GM12872 (cell line): ENCODE measurements around the gene TOP2B.

Experiments used
- TF ChIP-seq, protein P1 (sequence below): IDR thresholded peaks from 3 replicates; pipeline ENCODE4 v1.5.1; 2011; ENCODE audit warnings: low read depth, mild to moderate bottlenecking, low read length, moderate library complexity; ENCODE audit not compliant: insufficient read depth

The TOP2B gene

DNA sequence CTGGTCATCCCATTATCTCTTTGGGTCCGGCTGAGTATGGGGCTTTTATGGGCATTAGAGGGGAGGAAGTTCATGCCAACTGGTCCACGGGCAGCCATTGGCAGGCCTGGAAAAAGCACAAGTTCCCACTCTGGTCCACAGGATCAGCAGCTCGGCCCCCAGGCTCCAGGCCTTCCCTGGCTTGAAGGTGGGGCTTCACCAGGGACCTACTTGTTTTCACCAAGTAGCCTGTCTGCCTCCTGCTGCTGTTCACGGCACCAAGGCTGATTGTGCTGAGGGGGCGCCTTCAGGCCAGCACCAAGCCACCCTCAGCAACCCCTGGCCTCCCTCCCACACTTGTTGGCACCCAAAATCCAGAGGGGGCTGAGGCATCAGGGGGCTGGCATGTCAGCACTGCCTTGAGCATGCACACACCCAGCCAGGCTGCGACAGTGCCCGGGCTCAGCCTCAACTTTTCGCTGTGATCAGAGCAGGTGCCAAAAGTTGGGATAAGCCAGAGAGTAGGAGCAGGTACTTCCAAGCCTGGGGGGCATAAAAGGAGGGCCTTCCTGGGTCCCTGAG, 9.1 kb upstream of the TOP2B start:
- TF ChIP-seq, protein P1, sequence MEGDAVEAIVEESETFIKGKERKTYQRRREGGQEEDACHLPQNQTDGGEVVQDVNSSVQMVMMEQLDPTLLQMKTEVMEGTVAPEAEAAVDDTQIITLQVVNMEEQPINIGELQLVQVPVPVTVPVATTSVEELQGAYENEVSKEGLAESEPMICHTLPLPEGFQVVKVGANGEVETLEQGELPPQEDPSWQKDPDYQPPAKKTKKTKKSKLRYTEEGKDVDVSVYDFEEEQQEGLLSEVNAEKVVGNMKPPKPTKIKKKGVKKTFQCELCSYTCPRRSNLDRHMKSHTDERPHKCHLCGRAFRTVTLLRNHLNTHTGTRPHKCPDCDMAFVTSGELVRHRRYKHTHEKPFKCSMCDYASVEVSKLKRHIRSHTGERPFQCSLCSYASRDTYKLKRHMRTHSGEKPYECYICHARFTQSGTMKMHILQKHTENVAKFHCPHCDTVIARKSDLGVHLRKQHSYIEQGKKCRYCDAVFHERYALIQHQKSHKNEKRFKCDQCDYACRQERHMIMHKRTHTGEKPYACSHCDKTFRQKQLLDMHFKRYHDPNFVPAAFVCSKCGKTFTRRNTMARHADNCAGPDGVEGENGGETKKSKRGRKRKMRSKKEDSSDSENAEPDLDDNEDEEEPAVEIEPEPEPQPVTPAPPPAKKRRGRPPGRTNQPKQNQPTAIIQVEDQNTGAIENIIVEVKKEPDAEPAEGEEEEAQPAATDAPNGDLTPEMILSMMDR = no peak

DNA sequence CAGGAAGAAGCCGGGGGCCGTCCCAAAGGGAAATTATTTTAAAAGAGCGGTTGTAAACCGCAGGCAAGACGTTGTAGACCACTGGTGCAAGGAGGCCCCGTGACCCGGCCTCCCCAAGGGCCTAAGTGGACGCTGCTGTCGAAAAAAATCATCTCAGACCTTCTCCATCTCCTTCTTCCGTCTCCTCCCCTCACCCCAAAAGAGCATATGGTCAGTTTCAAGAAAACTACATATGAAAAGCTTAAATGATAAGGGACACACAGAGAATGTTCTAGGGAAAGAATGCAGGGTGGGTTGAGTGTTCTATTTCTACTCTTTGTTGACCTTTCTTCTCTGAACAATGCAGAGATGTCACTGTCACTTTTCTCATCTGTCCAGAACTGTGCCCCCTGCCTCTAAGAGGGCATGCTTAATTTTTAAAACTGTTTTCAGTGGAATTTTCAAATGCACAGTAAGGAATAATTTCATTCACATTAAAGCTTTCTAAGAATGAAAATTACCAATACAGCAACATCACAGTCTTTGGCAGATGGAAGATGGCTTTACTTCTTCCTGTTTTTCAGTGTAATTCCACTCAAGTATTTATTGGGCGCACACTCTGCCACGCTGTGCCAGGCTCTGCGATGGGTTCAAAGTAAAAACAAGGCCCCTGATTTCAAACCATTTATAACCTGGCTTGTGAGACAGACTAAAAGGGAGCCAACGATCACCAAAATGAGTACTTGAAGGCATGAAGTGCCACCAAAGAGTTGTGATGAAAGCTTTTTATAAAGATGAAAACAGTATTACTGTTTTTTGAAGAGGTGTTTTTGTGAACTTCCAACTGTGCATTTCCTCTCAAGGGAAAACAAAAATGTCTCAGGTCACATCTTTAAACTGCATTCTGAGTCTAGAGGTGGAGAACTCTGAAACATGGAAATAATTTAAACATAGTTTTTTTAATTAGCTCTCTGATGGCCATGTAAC, 891 bp upstream of the TOP2B start:
- TF ChIP-seq, protein P1 = no peak

DNA sequence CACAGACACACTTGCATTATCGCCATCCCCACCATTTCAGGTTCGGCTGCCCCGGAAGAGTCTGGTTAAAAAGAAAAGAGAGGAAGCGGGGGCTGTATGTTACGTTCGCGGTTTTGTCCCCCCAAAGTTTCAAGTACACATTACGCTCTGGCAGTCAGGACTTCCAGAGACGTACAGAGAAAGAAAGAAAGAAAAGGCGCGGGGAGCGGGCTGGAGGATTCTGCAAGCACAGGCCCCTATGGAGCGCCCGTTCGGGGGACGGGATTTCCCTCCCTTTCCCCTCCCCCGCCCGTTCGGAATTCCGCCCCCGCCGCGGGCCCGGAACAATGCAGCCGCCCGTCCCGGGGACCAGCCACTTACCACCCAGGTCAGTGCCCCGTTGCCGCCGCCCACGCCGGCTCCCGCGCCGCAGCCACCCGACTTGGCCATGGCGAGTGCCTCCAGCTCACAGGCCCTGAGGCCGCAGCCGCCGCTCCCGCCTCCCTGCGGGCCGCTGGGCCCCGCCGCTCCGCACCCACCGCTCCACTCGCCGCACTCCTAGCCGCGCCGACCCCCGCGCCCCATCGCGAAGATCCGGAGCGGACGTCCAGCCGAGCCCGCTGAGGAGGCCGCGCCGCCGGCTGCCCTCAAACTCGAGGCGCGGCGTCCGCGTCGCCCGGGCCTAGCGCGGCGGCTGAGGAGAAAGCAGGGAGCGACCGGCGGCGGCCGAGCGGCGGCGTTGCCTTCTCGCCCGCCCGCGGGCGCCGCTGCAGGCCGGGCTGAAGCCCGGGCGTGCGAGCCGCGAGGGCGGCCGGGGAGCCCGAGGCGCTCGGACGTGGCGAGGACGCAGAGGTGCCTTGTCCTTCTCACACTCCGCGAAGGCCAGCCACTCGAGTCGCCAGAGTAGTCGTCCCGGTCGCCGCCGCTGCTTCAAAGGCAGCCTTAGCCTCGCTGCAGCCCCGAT, 567 bp downstream of the TOP2B start:
- TF ChIP-seq, protein P1 = no peak

GRCh38 chr3:25663347-25663868, 1.3 kb downstream of the TOP2B start:
- TF ChIP-seq, protein P1 = no peak

GRCh38 chr3:25662736-25663320, 1.9 kb downstream of the TOP2B start:
- TF ChIP-seq, protein P1 = no peak

DNA sequence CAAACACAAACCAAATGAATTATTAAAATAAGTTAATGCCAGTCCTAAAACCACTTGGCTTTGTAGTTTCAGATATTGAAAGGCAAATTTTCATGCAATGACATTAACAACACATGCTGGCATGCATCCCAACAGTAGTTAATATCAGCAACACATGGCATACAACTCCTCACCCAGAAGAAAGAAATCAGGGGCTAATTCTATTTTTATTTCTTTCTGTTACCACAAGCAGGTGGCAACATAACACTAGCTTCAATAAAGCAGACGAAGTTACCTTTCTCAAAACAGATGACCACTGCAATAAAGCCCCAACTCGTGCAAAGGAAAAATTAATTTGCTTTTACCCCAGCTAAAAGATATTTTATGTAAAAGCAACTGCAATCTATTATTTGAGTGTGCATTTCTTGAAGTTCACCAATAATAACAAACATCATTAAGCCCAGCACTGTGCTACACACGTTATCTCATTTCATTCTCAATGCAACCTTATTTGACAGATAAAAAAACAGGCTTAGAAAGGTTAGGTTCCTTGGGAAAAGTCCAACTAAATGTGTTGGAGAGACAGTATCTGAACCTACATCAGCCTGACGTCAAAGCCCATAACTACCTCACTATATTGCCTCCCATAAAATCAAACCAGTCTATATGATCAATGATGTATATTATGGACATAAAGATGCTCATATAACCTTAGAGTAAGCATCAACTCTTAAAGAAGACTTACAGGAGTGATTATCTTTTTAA, 2.8 kb downstream of the TOP2B start:
- TF ChIP-seq, protein P1 = no peak
